ENCODE results near the gene TTC24.
"Not testable (repeated sequence)": the region's sequence is repeated elsewhere in the genome, so short reads cannot be mapped to it uniquely, and the experiment has no call there.

Gene TTC24

DNA sequence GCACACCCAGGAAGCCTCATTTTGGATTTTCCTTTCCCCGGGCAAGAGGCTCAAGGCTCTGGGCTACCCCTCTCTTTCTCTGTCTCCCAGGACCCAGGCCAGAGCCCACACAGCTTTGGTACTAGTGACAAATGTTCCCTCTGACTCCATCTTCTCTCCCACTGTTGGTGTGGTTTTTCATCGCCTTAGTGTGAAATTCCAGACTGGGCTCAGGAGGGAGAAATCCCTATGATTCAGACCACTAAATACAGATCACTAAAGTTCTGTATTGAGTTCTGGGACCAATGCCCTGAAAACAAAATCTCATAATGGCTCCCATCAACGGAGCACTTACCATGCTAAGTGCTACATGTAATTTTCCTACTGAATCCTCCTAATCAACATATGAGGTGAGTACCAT, 33.3 kb upstream of the TTC24 start:
- no peaks in the 10 kb centered on the region for H3K27me3 ChIP-seq (ENCODE audit: insufficient read depth, low read length)
- H3K9me3 ChIP-seq (ENCODE audit: insufficient read depth, low read depth, low read length) = no peaks in the 10 kb centered on the region
- H3K36me3 ChIP-seq (ENCODE audit: insufficient read depth, low read length) = peaks cover 48% of the 10 kb centered on the region
- no peaks in the 10 kb centered on the region for H3K4me1 ChIP-seq (ENCODE audit: insufficient read depth, low read length)
- 96% methylated on average over 3 of the region's 3 CpGs for WGBS
- H3K4me3 ChIP-seq (ENCODE audit: low read length) = no peak overlapping the region
- no peak overlapping the region for H3K27ac ChIP-seq (ENCODE audit: low read depth, low read length)
- no peak overlapping the region for H3K9ac ChIP-seq (ENCODE audit: low read depth, low read length)

DNA sequence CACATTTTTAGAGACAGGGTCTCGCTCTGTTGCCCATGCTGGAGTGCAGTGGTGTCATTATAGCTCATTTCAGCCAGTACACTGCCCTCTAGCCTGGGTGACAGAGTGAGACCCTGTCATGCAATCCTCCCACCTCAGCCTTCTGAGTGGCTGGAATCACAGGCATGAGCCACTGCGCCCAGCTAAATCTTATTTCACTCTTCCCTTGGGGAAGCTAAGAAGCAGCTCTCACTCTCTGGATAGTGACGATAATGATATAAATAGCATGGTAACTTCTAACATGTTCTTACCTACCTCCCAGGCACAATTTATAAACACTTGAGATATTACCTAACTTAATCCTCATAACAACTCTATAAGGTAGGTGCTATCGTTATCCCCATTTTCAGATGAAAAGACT, 32.1 kb upstream of the TTC24 start:
- no peaks in the 10 kb centered on the region for H3K27me3 ChIP-seq (ENCODE audit: insufficient read depth, low read length)
- H3K4me1 ChIP-seq (ENCODE audit: insufficient read depth, low read length) = no peaks in the 10 kb centered on the region
- WGBS = 97% methylated on average over 4 of the region's 4 CpGs
- H3K4me3 ChIP-seq (ENCODE audit: low read length) = no peak overlapping the region
- peaks cover 50% of the 10 kb centered on the region for H3K36me3 ChIP-seq (ENCODE audit: insufficient read depth, low read length)
- H3K9me3 ChIP-seq (ENCODE audit: insufficient read depth, low read depth, low read length) = no peaks in the 10 kb centered on the region
- H3K27ac ChIP-seq (ENCODE audit: low read depth, low read length) = no peak overlapping the region
- no peak overlapping the region for H3K9ac ChIP-seq (ENCODE audit: low read depth, low read length)

DNA sequence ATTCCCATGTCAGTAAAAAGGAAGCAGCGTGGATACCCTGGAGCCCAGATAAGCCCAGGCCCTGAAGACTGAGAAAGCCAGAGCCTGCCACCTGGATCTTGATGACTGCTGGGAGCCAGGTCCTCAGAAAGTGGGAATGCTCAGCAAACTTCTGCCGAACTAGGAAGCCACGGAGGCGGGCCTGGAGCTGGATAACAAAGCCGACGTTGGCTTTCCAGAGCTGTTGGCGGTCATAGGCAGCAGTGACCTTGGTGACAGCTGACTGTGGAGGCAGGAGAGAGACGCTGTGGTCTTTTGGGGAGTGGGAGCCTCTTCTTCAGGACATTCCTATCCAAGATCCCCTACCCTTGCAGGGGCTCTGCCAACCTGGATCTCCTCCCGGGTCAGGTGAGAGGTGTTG, 31.5 kb upstream of the TTC24 start:
- Histone ChIP-seq H3K4me3 (ENCODE audit: low read length) (no peak overlapping the region), H3K9me3 (ENCODE audit: insufficient read depth, low read depth, low read length) (no peaks in the 10 kb centered on the region), H3K36me3 (ENCODE audit: insufficient read depth, low read length) (peaks cover 51% of the 10 kb centered on the region), H3K27me3 (ENCODE audit: insufficient read depth, low read length) (no peaks in the 10 kb centered on the region), H3K9ac (ENCODE audit: low read depth, low read length) (no peak overlapping the region), H3K27ac (ENCODE audit: low read depth, low read length) (no peak overlapping the region), H3K4me1 (ENCODE audit: insufficient read depth, low read length) (no peaks in the 10 kb centered on the region)
- 96% methylated on average over 9 of the region's 9 CpGs for WGBS

DNA sequence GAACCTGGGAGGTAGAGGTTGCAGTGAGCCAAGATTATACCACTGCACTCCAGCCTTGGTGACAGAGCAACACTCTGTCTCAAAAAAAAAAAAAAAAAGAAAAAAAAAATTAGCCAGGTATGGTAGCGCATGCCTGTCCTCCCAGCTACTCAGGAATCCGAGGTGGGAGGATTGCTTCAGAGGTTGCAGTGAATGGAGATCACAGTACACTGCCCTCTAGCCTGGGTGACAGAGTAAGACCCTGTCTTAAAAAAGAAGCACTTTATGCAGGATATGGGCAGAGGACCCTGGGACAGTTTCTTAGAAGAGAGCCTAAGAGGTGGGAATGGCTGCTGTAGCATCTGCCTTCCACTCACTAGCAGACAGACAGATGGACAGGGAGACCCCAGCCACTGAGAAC, 30.1 kb upstream of the TTC24 start:
- peaks cover 52% of the 10 kb centered on the region for H3K36me3 ChIP-seq (ENCODE audit: insufficient read depth, low read length)
- 87% methylated on average over 2 of the region's 2 CpGs for WGBS
- no peak overlapping the region for H3K27ac ChIP-seq (ENCODE audit: low read depth, low read length)
- H3K9ac ChIP-seq (ENCODE audit: low read depth, low read length) = no peak overlapping the region
- H3K27me3 ChIP-seq (ENCODE audit: insufficient read depth, low read length) = no peaks in the 10 kb centered on the region
- no peak overlapping the region for H3K4me3 ChIP-seq (ENCODE audit: low read length)
- H3K4me1 ChIP-seq (ENCODE audit: insufficient read depth, low read length) = no peaks in the 10 kb centered on the region
- no peaks in the 10 kb centered on the region for H3K9me3 ChIP-seq (ENCODE audit: insufficient read depth, low read depth, low read length)

DNA sequence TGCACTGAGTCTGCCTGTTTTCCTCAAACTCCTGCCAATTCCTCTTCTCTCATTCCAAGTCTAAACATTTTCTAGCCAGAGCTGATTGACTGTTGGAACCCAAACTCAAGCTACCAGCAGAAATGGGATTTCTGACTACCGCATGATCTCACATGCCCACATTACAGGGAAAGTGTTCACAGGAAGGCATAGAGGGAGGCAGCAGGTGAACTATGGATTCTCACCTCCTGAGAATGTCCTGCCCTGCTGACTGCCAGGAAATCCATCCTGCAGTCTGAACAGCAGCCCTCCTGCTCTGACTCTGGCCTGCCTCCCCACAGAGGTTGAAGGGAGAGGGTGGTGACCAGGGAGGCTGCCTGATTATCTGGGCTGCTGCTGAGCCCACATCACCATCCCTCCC, 29.7 kb upstream of the TTC24 start:
- no peaks in the 10 kb centered on the region for H3K4me1 ChIP-seq (ENCODE audit: insufficient read depth, low read length)
- H3K9ac ChIP-seq (ENCODE audit: low read depth, low read length) = no peak overlapping the region
- H3K9me3 ChIP-seq (ENCODE audit: insufficient read depth, low read depth, low read length) = no peaks in the 10 kb centered on the region
- H3K36me3 ChIP-seq (ENCODE audit: insufficient read depth, low read length) = peaks cover 56% of the 10 kb centered on the region
- whole genome bisulfite sequencing = 94% methylated on average over 1 of the region's 1 CpG
- H3K27ac ChIP-seq (ENCODE audit: low read depth, low read length) = no peak overlapping the region
- H3K4me3 ChIP-seq (ENCODE audit: low read length) = no peak overlapping the region
- H3K27me3 ChIP-seq (ENCODE audit: insufficient read depth, low read length) = no peaks in the 10 kb centered on the region

DNA sequence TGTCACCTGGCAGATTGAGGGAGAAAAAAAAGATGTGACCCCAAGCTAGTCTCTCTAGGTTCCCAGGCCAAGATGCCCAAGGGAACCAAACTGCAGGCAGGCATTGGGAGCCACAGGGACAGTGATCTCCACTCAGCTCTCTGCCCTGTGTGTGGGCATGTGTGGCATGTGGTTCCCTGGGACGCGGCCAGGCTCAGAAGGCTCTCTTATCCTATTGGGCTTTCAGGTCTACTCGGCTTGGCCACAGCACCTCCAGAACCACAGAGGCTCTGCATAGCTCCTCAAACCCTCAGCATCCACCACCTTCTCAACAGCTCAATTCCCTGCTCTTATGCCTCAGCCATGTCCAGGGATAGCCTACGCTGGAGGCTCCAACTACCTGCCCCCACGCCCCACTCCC, 29.2 kb upstream of the TTC24 start:
- Histone ChIP-seq H3K36me3 (ENCODE audit: insufficient read depth, low read length) (peaks cover 56% of the 10 kb centered on the region), H3K27ac (ENCODE audit: low read depth, low read length) (no peak overlapping the region), H3K9ac (ENCODE audit: low read depth, low read length) (no peak overlapping the region), H3K4me3 (ENCODE audit: low read length) (no peak overlapping the region), H3K9me3 (ENCODE audit: insufficient read depth, low read depth, low read length) (no peaks in the 10 kb centered on the region), H3K27me3 (ENCODE audit: insufficient read depth, low read length) (no peaks in the 10 kb centered on the region), H3K4me1 (ENCODE audit: insufficient read depth, low read length) (no peaks in the 10 kb centered on the region)
- 82% methylated on average over 5 of the region's 5 CpGs for WGBS

DNA sequence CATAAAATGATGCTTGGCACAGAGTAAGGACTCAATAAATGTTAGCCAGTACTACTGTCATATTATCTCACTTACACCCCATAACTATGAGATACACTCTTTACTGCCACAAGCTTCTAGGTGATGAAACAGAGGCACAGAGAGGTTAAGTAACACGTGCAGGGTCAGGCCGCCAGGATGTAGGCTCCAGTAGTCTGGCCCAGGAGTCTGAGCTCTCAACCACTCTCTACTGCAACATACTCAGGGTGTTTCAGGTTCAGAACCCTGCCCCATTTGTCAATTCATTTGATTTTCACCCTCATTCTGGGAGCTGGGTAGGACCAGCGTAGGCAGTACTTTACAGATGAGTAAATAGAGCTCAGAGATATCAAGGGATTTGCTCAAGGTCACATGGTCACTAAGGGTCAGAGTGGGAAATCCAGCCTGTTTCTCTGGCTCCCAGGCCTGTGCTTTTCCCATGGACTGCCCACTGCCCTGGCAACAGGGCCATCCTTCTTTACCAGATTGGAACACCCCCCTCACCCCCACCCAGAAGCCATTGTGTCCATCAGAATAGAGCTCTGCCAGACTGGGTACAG, 28.4 kb upstream of the TTC24 start:
- Histone ChIP-seq H3K4me1 (ENCODE audit: insufficient read depth, low read length) (no peaks in the 10 kb centered on the region), H3K9me3 (ENCODE audit: insufficient read depth, low read depth, low read length) (no peaks in the 10 kb centered on the region), H3K4me3 (ENCODE audit: low read length) (no peak overlapping the region), H3K27me3 (ENCODE audit: insufficient read depth, low read length) (no peaks in the 10 kb centered on the region), H3K9ac (ENCODE audit: low read depth, low read length) (no peak overlapping the region), H3K36me3 (ENCODE audit: insufficient read depth, low read length) (peaks cover 64% of the 10 kb centered on the region), H3K27ac (ENCODE audit: low read depth, low read length) (no peak overlapping the region)
- 94% methylated on average over 3 of the region's 3 CpGs for WGBS

DNA sequence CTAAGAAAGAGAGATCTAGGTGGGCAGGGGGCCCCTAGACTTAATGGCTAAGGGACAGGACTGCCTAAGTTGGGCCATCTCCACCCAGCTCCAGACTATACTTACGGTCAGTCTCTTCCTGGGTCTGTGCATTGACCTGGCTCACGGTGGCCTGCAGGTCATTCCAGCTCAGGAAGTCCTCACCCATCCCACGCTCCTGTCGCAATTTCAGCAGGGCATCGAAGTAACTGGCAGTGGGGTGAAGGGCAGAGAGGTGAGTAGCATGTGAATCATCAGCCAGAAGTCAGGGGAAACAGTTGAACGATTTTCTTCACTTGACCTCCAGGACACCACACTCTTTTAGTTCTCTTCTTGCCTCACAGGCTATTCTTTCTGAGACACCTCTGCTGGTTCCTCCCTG, 27.7 kb upstream of the TTC24 start:
- peaks cover 65% of the 10 kb centered on the region for H3K36me3 ChIP-seq (ENCODE audit: insufficient read depth, low read length)
- H3K9me3 ChIP-seq (ENCODE audit: insufficient read depth, low read depth, low read length) = no peaks in the 10 kb centered on the region
- no peak overlapping the region for H3K4me3 ChIP-seq (ENCODE audit: low read length)
- no peak overlapping the region for H3K9ac ChIP-seq (ENCODE audit: low read depth, low read length)
- no peak overlapping the region for H3K27ac ChIP-seq (ENCODE audit: low read depth, low read length)
- 97% methylated on average over 6 of the region's 6 CpGs for WGBS
- H3K27me3 ChIP-seq (ENCODE audit: insufficient read depth, low read length) = no peaks in the 10 kb centered on the region
- no peaks in the 10 kb centered on the region for H3K4me1 ChIP-seq (ENCODE audit: insufficient read depth, low read length)

DNA sequence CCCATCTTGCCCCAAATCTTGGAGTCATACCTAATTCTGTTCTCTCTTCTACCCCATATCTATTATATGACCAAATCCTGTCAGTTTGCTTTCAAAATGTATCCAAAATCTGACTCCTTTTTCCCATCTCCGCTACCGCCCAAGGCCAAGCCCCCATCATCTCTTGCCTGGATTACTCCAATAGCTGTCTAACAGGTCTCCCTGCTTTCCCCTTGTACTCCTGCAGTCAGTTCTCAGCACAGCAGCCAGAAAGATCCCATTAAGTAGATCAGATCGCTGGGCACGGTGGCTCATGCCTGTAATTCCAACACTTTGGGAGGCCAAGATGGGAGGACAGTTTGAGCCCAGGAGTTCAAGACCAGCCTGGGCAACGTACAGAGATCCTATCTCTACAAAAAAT, 27.0 kb upstream of the TTC24 start:
- H3K36me3 ChIP-seq (ENCODE audit: insufficient read depth, low read length) = peaks cover 59% of the 10 kb centered on the region
- H3K9me3 ChIP-seq (ENCODE audit: insufficient read depth, low read depth, low read length) = no peaks in the 10 kb centered on the region
- H3K9ac ChIP-seq (ENCODE audit: low read depth, low read length) = no peak overlapping the region
- no peak overlapping the region for H3K27ac ChIP-seq (ENCODE audit: low read depth, low read length)
- H3K27me3 ChIP-seq (ENCODE audit: insufficient read depth, low read length) = no peaks in the 10 kb centered on the region
- no peak overlapping the region for H3K4me3 ChIP-seq (ENCODE audit: low read length)
- H3K4me1 ChIP-seq (ENCODE audit: insufficient read depth, low read length) = no peaks in the 10 kb centered on the region
- WGBS = 75% methylated on average over 5 of the region's 5 CpGs

DNA sequence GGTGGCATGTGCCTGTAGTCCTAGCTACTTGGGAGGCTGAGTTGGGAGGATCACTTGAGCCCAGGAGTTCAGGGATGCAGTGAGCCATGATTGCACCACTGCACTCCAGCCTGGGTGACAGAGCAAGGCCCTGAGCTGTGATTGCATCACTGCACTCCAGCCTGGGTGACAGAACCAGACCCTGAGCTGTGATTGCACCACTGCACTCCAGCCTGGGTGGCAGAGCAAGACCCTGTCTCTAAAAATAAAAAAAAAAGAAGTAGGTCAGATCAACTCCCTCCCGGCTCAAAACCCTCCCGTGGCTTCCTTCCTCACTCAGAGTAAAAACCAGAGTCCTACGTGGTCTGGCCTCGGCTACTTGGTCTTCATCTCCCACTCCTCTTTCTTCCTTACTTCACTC, 26.6 kb upstream of the TTC24 start:
- H3K27me3 ChIP-seq (ENCODE audit: insufficient read depth, low read length); H3K4me3 ChIP-seq (ENCODE audit: low read length); H3K27ac ChIP-seq (ENCODE audit: low read depth, low read length); H3K9ac ChIP-seq (ENCODE audit: low read depth, low read length); H3K4me1 ChIP-seq (ENCODE audit: insufficient read depth, low read length); H3K9me3 ChIP-seq (ENCODE audit: insufficient read depth, low read depth, low read length): not testable (repeated sequence)
- H3K36me3 ChIP-seq (ENCODE audit: insufficient read depth, low read length) = peaks cover 55% of the 10 kb centered on the region
- WGBS = 95% methylated on average over 4 of the region's 4 CpGs

DNA sequence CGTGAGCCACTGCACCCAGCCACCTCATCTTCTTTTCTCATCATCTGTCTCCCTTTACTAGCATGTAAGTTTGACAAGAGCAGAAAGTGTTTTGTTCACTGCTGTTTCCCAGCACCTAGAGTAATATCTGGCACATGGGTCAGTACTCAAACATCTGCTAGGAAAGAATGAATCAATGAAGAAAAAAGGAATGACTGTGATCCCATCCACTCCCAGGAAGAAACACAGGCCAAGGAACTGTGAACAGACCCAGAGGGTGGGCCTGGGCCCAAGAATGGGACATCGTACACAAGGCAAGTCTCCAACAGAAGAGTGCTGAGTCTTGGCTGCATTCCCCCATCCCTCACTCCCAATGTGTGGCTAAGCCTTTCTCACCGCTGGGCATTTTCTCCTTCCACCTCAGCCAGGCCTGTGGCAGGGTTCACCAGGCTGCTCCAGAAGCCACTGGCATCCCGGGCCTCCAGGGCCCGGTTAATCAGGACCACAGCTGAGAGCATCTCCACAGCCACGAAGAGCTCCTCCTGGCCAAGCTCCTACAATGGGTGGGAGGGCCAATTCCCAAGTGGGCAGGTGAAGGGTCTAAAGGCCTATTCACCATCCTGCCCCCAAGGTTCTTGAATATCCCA, 25.6 kb upstream of the TTC24 start:
- WGBS = 92% methylated on average over 6 of the region's 6 CpGs
- no peak overlapping the region for H3K27ac ChIP-seq (ENCODE audit: low read depth, low read length)
- H3K9ac ChIP-seq (ENCODE audit: low read depth, low read length) = no peak overlapping the region
- no peaks in the 10 kb centered on the region for H3K4me1 ChIP-seq (ENCODE audit: insufficient read depth, low read length)
- H3K27me3 ChIP-seq (ENCODE audit: insufficient read depth, low read length) = no peaks in the 10 kb centered on the region
- H3K36me3 ChIP-seq (ENCODE audit: insufficient read depth, low read length) = peaks cover 46% of the 10 kb centered on the region
- H3K9me3 ChIP-seq (ENCODE audit: insufficient read depth, low read depth, low read length) = no peaks in the 10 kb centered on the region
- no peak overlapping the region for H3K4me3 ChIP-seq (ENCODE audit: low read length)

DNA sequence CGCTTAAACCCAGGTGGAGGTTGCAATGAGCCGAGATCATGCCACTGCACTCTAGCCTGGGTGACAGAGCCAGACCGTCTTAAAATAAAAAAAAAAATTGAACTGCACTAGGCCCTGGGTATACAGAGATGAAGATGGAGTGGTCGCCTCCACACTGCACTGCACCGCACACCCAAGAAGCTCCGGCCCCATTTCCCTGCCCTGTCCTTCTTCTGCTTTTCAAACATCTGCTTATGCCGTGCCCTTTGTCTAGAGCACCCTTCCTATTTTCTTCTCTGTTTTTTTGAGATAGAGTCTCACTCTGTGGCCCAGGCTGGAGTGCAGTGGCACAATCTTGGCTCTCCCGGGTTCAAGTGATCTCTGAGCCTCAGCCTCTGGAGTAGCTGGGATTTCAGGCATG, 24.6 kb upstream of the TTC24 start:
- H3K4me1 ChIP-seq (ENCODE audit: insufficient read depth, low read length) = no peaks in the 10 kb centered on the region
- H3K9ac ChIP-seq (ENCODE audit: low read depth, low read length) = no peak overlapping the region
- peaks cover 56% of the 10 kb centered on the region for H3K36me3 ChIP-seq (ENCODE audit: insufficient read depth, low read length)
- H3K9me3 ChIP-seq (ENCODE audit: insufficient read depth, low read depth, low read length) = no peaks in the 10 kb centered on the region
- H3K4me3 ChIP-seq (ENCODE audit: low read length) = no peak overlapping the region
- 83% methylated on average over 8 of the region's 8 CpGs for WGBS
- H3K27me3 ChIP-seq (ENCODE audit: insufficient read depth, low read length) = no peaks in the 10 kb centered on the region
- H3K27ac ChIP-seq (ENCODE audit: low read depth, low read length) = no peak overlapping the region
